Lung (tissue), 12 donors: ENCODE results near the gene ATOX1. TPM values are rescaled to one million over a fixed set of nuclear protein-coding genes. Genes with fewer than 3 reads are reported as not detected.

Source experiments
- ATAC-seq: fragments of 200-7000 bp; cut with Tn5 transposase; one replicate; pipeline ENCODE4 v1.9.1; 2020; ENCODE audit warnings: moderate number of reproducible peaks; ENCODE audit not compliant: insufficient read depth, low FRiP score
- DNase-seq, 3 donors: peaks; one replicate each; pipeline ENCODE4 v3.0.0-alpha.2; 2013 to 2017
- H3K27ac ChIP-seq, 2 donors: one replicate each; pipeline ENCODE4 v1.5.1; 2013; ENCODE audit warnings: mild to moderate bottlenecking in 2 of 2, moderate library complexity in 2 of 2, control low read depth in 1 of 2, inconsistent platforms in 1 of 2, low read depth in 1 of 2, low read length in 1 of 2
- H3K27me3 ChIP-seq, 3 donors: one replicate each; pipeline ENCODE4 v1.5.1; 2013; ENCODE audit warnings: low read length in 2 of 3; ENCODE audit not compliant: control insufficient read depth in 3 of 3, insufficient read depth in 3 of 3
- H3K36me3 ChIP-seq, 4 donors: one replicate each; pipeline ENCODE4 v1.5.1; 2013; ENCODE audit warnings: low read length in 4 of 4, mild to moderate bottlenecking in 1 of 4, moderate library complexity in 1 of 4; ENCODE audit not compliant: control insufficient read depth in 4 of 4, insufficient read depth in 4 of 4
- H3K4me1 ChIP-seq, 5 donors: one replicate each; pipeline ENCODE4 v1.5.1; 2013; ENCODE audit warnings: low read length in 5 of 5, mild to moderate bottlenecking in 2 of 5, moderate library complexity in 1 of 5; ENCODE audit not compliant: control insufficient read depth in 5 of 5, insufficient read depth in 5 of 5
- H3K4me3 ChIP-seq: one replicate; pipeline ENCODE4 v1.5.1; 2013; ENCODE audit warnings: mild to moderate bottlenecking, control low read depth, moderate library complexity
- H3K9ac ChIP-seq, 2 donors: one replicate each; pipeline ENCODE4 v1.5.1; 2013; ENCODE audit warnings: low read length in 2 of 2, control low read depth in 1 of 2; ENCODE audit not compliant: insufficient read depth in 1 of 2
- H3K9me3 ChIP-seq, 4 donors: one replicate each; pipeline ENCODE4 v1.5.1; 2013; ENCODE audit warnings: low read length in 3 of 4, mild to moderate bottlenecking in 1 of 4, moderate library complexity in 1 of 4; ENCODE audit not compliant: control insufficient read depth in 4 of 4, insufficient read depth in 3 of 4
- WGBS, 2 donors: extraction: QIAGEN DNeasy Blood & Tissue Kit; methylation state at CpG; one replicate each; pipeline ENCODE4 v1.1.7; 2013; 5-methylcytosine and 5-hydroxymethylcytosine counted together
- polyA plus RNA-seq, 2 donors: library from polyadenylated mRNA; stranded (reverse); fragments of 200-250 nt; gene quantifications; one replicate each; pipeline ENCODE4 v1.2.1, GENCODE V29; 2013
- total RNA-seq, 2 donors: library from RNA; depleted of rRNA in 1 of 2; stranded (reverse); fragments of >200 nt in 1 of 2; gene quantifications; one replicate each; pipeline ENCODE4 v1.2.1, GENCODE V29; 2014 to 2021
- TF ChIP-seq, protein P1 (sequence below): IDR thresholded peaks from 2 replicates; pipeline ENCODE4 v1.5.1; 2012; ENCODE audit warnings: mild to moderate bottlenecking; ENCODE audit errors: control extremely low read depth, extremely low read depth
- donor health status: control.
- donor health status: control.
- donor health status: Bipolar disorder and iron deficiency.
- donor health status: healthy.
- donor health status: DM: yes; HTN: yes; CAD: no.

The ATOX1 gene
- total and polyA plus RNA-seq, 4 donors = 65.1 to 225 (median 121) TPM

DNA sequence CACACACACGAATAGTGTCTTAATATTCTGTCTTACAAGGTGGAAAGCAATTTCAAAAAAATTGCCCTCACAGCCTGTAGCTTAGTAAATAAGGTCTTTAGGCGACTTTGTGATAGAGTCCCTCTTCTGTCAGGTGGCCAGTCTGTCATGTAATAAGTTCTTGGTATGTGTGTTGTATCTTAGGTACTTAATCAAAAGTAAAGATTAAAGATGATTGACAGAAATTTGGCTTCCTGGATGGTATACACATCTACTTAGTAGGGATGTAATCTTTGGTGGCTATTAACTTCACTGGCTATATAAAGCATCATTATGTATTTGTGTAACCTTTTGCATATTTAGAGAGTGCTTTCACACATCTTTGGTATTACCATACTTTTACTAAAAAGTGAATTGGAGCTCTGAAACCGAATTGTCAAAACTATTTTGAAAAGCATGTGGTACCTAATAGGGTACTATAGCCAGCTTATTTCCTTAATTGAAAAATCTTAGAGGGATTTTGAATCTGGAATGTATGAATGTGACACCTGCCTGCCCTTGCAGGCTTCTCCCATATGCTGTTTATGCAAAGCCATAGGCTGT, 16.7 kb upstream of the ATOX1 start:
- Histone ChIP-seq H3K9ac (no peak overlapping the region), H3K4me1 (peaks cover 2 to 31% (median 16%) of the 10 kb centered on the region in 5 donors), H3K4me3 (no peak overlapping the region), H3K36me3 (peaks cover 0 to 5% (median 2%) of the 10 kb centered on the region in 4 donors), H3K27me3 (no peaks in the 10 kb centered on the region), H3K27ac (no peak overlapping the region), H3K9me3 (no peaks in the 10 kb centered on the region)
- no peak for DNase-seq
- 39 to 50% methylated on average over 3 of the region's 3 CpGs for WGBS, 2 donors
- TF ChIP-seq, protein P1, sequence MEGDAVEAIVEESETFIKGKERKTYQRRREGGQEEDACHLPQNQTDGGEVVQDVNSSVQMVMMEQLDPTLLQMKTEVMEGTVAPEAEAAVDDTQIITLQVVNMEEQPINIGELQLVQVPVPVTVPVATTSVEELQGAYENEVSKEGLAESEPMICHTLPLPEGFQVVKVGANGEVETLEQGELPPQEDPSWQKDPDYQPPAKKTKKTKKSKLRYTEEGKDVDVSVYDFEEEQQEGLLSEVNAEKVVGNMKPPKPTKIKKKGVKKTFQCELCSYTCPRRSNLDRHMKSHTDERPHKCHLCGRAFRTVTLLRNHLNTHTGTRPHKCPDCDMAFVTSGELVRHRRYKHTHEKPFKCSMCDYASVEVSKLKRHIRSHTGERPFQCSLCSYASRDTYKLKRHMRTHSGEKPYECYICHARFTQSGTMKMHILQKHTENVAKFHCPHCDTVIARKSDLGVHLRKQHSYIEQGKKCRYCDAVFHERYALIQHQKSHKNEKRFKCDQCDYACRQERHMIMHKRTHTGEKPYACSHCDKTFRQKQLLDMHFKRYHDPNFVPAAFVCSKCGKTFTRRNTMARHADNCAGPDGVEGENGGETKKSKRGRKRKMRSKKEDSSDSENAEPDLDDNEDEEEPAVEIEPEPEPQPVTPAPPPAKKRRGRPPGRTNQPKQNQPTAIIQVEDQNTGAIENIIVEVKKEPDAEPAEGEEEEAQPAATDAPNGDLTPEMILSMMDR = no peak
- ATAC-seq = no peak

- H3K27me3 ChIP-seq = no peaks in the 10 kb centered on the region
- no peak for ATAC-seq
- H3K9me3 ChIP-seq = no peaks in the 10 kb centered on the region
- TF ChIP-seq, protein P1 = no peak
- WGBS, 2 donors = 5 to 12% methylated on average over 3 of the region's 3 CpGs
- H3K9ac ChIP-seq = peak overlapping the region in 1 of 2 donors; percentile 14
- peak in 2 of 3 donors; percentile 30 to 34 for DNase-seq
- peaks cover 2 to 35% (median 15%) of the 10 kb centered on the region in 5 donors for H3K4me1 ChIP-seq
- peaks cover 0 to 4% (median 2%) of the 10 kb centered on the region in 4 donors for H3K36me3 ChIP-seq
- no peak overlapping the region for H3K4me3 ChIP-seq
- H3K27ac ChIP-seq = no peak overlapping the region
These were observed 15.5 kb upstream of the ATOX1 start for GRCh38 chr5:151773951-151774350.

DNA sequence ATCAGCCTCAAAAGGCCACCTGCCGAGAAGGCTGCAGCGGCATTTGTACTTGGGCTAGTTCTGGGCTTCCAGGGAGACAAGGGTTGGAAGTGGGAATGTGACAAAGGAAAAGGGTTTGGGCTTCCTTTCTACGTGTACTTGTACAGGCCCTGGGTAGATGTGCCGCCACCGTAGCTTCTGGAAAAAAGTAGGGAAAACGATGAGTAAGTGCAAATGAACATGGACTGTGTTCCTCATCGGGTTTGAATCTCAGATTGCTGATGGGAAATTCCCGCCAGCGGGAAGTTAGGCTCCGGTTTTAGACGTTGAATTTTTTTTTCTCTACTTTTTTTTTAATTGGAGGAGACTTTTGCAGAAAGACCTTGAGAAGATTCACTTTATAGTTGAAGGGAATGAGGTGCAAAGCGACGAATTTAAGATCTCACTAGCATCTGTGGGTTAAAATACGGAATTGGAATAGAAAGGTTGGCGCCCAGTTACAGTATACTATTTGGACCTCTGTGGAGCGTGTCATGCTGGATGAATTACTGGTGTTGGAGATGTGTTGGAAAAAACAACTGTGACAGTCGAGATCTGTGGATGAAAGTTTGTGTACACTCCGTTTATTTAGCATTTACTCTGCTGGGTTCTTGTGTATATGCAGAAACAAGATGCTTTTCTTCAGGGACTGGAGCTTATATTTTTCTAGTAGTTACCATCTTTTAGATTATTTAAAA, 14.6 kb upstream of the ATOX1 start:
- no peaks in the 10 kb centered on the region for H3K27me3 ChIP-seq
- peaks cover 0 to 2% (median 2%) of the 10 kb centered on the region in 4 donors for H3K36me3 ChIP-seq
- no peaks in the 10 kb centered on the region for H3K9me3 ChIP-seq
- ATAC-seq = no peak
- peak overlapping the region; percentile 93 for H3K4me3 ChIP-seq
- 1% methylated on average over 18 of the region's 18 CpGs for WGBS, 2 donors
- peaks cover 2 to 35% (median 15%) of the 10 kb centered on the region in 5 donors for H3K4me1 ChIP-seq
- H3K9ac ChIP-seq = peak overlapping the region; percentile 65 to 86
- TF ChIP-seq, protein P1 = no peak
- DNase-seq = peak; percentile 32 to 51 (median 49)
- H3K27ac ChIP-seq = peak overlapping the region; percentile 91 to 97
